ENCODE results near the gene SPATS2L.
A peak's percentile ranks its signal among the peaks of the same experiment; 100 is the strongest.

The SPATS2L gene

DNA sequence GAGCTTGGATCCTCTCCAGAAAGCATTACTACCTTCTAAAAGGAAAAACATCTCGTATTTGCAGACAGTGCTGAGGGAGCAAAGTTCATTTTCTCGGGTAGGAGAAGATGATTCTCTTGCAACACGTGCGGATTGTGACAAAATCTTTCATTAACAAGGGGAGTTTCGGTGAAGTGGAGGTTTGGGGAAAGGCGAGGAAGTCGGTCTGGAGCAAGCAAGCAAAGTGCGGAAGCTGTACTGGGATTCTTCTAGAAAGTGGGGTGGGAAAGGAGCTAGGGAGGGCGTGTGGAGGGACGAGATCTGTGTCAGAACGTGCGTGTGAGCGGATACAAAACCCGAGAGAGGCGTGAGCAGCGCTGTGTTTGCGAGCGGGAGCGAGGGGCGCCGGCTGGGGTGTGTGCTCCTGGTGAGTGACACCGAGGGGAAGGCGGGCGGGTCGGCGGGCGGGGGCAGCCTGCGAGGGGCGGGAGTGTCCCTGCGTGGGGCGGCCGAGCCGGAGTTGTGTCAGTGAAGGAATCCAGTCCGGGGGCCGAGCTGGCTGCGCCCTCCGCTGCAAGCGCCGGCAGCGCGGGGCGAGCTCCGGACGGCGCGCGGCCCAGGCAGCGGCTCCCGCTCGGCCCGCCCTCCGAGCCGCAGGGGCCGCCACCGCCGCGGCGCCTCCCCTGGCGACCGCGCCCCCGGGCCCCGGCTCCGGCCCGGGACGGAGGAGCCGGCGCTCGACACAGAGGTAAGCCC, at the start of gene SPATS2L:
Gene SPATS2L (plus strand): TSS at position 498 of the 735 bp plus-strand sequence. CDS start 82,552 bp downstream, outside the sequence.
- H3K27ac ChIP-seq, result peak within 1 kb of the TSS; percentile 84

GRCh38 chr2:200257570-200257969, 48.9 kb upstream of the SPATS2L start:
- H3K27ac ChIP-seq, result no peak overlapping the region
- DNase-seq (ENCODE audit: low read depth, low spot score), result no peak

More for the DNA sequence above, at the start of gene SPATS2L:
- no peak for DNase-seq (ENCODE audit: low read depth, low spot score)

DNA sequence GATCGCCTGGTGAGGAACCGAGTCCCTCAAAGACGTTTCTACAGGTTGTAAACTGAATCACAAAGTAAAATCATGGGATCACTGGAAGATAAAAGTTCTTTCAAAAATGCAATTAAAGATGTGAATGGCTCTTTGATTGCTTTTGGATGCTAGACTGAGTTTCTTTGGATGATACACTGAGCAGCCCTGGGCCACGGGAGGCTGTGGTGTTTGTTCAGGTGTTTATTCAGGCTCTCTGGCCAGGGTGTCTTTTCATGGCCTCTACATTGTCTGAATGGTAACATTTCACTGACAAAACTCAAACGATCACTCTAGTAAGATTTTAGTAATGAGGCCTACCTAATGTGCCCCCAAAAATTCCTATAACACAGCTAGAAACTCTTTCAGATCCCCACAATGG, 48.4 kb upstream of the SPATS2L start:
- peak overlapping the region; percentile 67 for H3K27ac ChIP-seq
- no peak for DNase-seq (ENCODE audit: low read depth, low spot score)

GRCh38 chr2:200258881-200259576, 47.5 kb upstream of the SPATS2L start:
- H3K27ac ChIP-seq, result peak overlapping the region; percentile 67
- DNase-seq (ENCODE audit: low read depth, low spot score), result no peak

DNA sequence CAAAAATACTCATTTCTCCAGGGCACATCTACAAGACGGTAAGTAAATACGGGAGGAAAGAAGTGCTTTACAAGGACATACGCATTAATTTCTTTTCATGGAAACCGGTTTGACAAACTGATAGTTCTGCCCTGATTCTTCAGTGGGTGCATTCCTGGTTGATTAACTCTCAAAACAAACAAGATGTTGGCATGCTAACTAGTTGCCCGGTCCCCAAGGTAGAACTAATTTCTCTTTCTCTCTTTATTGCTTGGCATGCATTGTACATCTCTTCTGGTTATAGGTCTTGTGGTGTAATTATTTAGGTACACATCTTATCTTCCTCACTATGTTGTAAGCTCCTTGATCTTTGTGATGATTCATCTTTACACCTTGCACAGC, 46.9 kb upstream of the SPATS2L start:
- peak; percentile 87 for DNase-seq (ENCODE audit: low read depth, low spot score)
- H3K27ac ChIP-seq, result peak overlapping the region; percentile 67

DNA sequence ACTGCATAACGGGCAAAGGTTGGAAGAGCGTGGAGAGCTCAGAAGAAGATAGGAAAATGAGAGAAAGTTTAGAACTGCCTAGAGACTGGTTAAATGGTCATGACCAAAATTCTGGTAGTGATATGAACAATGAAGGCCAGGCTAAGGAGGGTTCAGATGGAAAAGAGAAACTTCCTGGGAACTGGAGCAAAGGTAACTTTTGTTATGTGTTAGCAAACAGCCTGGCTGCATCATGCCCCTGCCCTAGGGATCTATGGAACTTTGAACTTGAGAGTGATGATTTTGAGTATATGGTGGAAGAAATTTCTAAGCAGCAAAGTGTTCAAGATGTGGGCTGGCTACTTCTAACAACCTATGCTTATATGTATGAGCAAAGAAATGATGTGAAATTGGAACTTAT, 44.4 kb upstream of the SPATS2L start:
- H3K27ac ChIP-seq, result no peak overlapping the region
- DNase-seq (ENCODE audit: low read depth, low spot score), result no peak

GRCh38 chr2:200263279-200263678, 43.2 kb upstream of the SPATS2L start:
- no peak overlapping the region for H3K27ac ChIP-seq
- no peak for DNase-seq (ENCODE audit: low read depth, low spot score)

DNA sequence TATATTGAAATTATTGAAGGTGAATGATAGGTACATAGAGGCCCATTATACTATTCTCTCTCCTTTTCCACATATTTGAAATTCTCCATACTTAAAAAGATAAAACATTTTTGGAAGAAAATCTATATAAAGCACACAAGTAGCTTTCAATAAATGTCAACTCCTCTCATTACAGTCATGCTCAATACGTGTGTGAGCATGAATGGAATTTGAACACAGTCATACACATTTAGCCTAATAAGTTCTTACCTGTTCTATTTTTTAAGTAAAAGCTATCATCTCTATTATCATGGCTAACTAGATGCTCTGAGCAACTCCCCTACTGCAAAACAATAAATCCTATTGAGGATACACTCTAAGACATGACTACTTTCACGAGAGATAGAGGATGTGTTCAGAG, 41.9 kb upstream of the SPATS2L start:
- DNase-seq (ENCODE audit: low read depth, low spot score), result no peak
- H3K27ac ChIP-seq, result no peak overlapping the region

- no peak for DNase-seq (ENCODE audit: low read depth, low spot score)
- H3K27ac ChIP-seq, result no peak overlapping the region
These were observed 40.1 kb upstream of the SPATS2L start for GRCh38 chr2:200266406-200266805.

DNA sequence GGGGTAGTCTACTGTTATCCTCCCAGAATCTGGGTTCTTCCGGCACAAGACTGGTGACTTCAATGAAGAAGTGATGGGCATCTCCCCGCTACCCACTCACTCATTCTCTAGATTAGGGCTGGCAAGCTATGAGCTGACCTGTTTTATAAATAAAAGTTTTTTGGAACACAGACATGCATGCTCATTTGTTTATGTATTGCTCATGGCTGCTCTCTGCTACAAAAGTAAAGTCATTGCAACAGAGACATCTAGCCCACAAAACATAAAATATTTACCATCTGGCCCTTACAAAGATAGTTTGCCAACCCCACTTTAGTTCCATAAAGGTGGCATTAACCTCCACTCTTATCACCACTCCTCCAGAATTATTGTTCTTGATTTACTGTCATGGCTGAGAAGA, 39.1 kb upstream of the SPATS2L start:
- no peak for DNase-seq (ENCODE audit: low read depth, low spot score)
- H3K27ac ChIP-seq, result no peak overlapping the region

GRCh38 chr2:200270732-200271131, 35.8 kb upstream of the SPATS2L start:
- H3K27ac ChIP-seq, result no peak overlapping the region
- no peak for DNase-seq (ENCODE audit: low read depth, low spot score)

GRCh38 chr2:200272320-200272719, 34.2 kb upstream of the SPATS2L start:
- DNase-seq (ENCODE audit: low read depth, low spot score), result no peak
- H3K27ac ChIP-seq, result no peak overlapping the region

GRCh38 chr2:200274116-200275075, 32.1 kb upstream of the SPATS2L start:
- no peak for DNase-seq (ENCODE audit: low read depth, low spot score)
- H3K27ac ChIP-seq, result no peak overlapping the region

DNA sequence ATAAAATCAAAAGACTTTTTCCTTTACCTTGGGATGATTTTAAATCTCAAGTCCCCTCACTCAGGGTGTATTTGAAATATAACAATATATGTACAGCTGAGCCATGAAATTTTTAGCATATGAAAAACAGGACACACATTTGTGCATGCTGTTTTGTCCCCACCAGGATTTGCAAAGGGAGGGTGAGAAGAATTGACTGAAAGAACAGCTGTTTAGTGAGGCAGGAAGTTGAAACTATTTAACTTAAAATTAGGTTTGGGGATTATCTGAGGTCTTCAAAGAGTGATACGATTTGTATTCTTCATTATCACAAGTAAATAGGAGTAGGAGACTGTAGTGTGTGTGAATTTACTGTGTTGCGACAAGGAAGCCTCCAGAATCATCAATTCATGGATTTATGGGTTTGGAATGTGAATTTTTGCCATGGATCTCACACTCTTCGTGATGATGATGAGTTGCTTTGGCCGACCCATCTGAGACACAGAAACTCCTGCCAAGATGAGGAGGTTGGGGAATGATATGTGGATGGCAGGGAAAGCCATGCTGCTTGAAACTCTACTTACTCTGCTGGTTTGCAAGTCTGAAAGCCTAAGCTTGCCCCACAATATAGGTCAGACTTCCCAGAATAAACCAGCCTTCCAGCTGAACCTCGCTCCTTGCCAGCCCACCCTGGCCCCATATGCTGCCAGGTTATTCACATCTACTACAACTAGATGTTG, 31.0 kb upstream of the SPATS2L start:
- no peak overlapping the region for H3K27ac ChIP-seq
- no peak for DNase-seq (ENCODE audit: low read depth, low spot score)

DNA sequence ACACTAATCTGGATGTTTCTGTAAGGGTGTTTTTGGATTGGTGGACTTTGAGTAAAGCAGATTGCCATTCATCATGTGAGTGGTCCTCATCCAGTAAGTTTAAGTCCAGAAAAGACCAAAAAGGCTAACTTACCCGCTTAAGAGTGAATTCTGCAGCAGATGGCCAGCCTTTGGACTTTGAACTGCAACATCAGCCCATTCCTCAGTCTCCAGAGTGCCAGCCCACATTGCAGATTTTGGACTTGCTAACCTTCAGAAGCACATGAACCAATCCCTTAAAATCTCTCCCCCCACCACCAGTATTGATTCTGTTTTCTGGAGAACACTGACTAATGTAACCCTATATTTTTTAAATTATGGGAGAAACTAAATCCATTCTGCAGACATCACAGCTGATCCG, 30.0 kb upstream of the SPATS2L start:
- DNase-seq (ENCODE audit: low read depth, low spot score), result no peak
- H3K27ac ChIP-seq, result no peak overlapping the region

GRCh38 chr2:200278694-200279316, 27.7 kb upstream of the SPATS2L start:
- peak; percentile 54 for DNase-seq (ENCODE audit: low read depth, low spot score)
- peak overlapping the region; percentile 88 for H3K27ac ChIP-seq

GRCh38 chr2:200279857-200280256, 26.6 kb upstream of the SPATS2L start:
- peak overlapping the region; percentile 88 for H3K27ac ChIP-seq
- DNase-seq (ENCODE audit: low read depth, low spot score), result no peak

GRCh38 chr2:200286578-200286977, 19.9 kb upstream of the SPATS2L start:
- DNase-seq (ENCODE audit: low read depth, low spot score), result no peak
- no peak overlapping the region for H3K27ac ChIP-seq

DNA sequence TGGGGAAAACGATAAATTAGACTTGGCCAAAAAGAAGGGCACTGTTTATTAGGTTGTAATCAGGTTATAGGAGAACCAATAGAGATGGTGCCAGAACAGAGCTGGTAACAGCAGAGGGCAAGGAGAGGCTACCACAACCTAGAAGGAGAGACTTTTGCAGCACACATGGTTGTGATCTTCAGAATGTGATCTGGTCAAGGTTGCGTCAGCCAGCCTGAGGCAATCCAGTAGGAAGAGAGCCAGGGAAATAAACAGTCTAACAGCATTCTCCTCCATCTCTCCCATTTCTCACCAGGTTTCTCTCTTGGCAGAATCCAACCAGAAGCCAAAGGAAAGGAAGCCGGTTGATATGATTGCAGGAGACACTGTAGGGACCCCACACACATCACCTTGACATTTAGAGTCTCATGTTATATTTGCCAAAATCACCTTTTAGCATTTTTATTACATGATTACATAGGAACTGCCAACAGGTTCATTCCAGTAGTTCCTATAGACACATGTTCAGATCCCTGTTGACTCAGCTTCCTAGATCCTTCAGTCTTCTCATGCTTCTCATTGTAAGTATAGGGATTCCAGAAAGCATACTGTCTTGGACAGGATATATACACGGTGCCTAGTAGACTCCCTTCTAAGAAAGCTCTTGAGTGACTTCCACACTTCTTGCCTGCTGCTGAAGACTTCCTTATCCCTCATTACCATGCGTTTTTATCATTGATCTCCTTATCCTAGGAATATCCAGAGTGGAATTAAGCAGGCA, 17.6 kb upstream of the SPATS2L start:
- peak overlapping the region; percentile 62 for H3K27ac ChIP-seq
- no peak for DNase-seq (ENCODE audit: low read depth, low spot score)
